DLD1 (cell line): ENCODE measurements around the gene BTN3A1.
"Not testable (repeated sequence)": the region's sequence is repeated elsewhere in the genome, so short reads cannot be mapped to it uniquely, and the experiment has no call there.

ENCODE experiments used
- in situ Hi-C: cut with HindIII; loops from 2 replicates; pipeline ENCODE4 v1.10.0; 2017; ENCODE audit warnings: low sequenced_read_pairs

The BTN3A1 gene

DNA sequence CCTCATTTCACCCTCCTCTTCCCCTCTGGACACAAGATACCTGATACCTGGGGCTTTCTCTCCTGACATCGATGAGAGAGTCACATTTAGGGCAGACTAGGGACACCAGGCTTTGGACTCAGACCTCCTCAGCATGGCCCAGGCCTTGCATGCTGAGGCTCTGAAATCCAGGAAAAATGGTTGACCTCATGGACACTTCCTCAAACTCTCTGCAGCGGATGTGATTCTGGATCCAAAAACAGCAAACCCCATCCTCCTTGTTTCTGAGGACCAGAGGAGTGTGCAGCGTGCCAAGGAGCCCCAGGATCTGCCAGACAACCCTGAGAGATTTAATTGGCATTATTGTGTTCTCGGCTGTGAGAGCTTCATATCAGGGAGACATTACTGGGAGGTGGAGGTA is 10.9 kb downstream of the BTN3A1 start:
- in situ Hi-C loops, result no loop called here

DNA sequence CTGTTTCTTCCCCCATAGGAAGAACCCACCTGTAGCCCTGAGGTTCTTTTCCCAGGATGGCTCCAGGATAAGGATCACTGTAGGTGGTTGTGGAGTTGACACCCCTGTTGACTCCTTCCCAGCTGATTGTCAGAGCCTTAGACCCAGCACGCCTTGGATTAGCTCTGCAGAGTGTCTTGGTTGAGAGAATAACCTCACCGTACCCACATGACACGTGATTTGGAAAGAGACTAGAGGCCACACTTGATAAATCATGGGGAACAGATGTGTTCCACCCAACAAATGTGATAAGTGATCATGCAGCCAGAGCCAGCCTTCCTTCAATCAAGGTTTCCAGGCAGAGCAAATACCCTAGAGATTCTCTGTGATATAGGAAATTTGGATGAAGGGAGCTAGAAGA is 12.2 kb downstream of the BTN3A1 start:
- in situ Hi-C loops, result no loop called here

DNA sequence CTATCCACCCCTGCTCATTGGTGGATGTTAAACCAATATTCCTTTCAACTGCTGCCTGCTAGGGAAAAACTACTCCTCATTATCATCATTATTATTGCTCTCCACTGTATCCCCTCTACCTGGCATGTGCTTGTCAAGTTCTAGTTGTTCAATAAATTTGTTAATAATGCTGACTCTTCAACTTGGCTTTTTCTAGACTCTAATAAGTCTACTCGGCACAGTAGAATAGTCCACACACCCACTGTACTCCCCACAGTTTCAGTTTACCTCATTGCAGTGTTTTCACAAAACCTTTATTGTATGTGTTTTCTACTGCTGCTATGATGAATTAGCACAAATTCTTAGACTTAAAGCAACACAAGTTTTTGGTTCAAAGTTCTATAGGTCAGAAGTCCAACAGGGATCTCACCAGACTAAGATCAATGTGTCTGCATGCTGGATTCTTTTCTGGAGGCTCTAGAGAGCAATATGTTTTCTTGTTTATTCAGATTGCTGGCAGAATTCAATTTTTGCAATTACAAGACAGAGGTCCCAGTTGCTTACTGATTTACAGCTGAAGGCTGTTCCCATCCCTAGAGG is 13.1 kb downstream of the BTN3A1 start:
- in situ Hi-C loops, result no loop called here

DNA sequence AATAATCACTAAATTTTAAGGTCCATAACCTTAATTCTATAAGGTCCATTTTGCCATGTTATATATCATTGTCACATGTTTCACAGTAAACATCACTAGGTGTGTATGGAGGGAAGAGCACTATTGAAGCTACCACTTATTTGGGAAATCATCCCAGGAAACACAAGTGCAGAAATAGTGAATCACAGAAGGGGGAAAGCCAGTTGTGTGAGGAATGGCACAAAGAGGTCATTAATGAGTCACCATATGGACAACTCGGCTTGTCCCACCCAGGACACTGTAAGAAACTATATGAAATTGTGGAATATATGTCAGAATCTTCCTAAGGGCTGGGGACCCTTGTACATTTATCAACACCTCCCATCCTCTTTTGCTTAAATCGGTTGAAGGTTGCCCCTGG is 13.7 kb downstream of the BTN3A1 start:
- in situ Hi-C loops, result no loop called here

DNA sequence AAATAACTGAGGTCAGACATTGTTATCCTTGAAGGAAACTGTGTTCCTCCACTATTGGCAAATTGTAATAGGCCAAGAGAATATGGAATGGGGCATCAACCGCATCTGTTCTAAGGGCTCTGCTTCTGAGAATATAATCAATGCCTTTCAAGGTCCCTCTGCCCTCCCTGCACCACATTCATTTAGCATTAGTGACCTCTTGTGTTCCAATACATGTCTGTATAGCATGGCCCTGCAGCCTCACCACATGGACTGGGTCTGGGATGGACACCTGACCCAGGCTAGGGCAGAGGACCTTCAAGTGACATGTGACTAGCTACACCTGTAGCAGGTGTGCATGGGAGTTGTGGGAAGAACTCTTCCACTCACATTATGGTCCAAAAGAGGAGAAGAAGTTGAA is 14.2 kb downstream of the BTN3A1 start:
- in situ Hi-C loops, result no loop called here

DNA sequence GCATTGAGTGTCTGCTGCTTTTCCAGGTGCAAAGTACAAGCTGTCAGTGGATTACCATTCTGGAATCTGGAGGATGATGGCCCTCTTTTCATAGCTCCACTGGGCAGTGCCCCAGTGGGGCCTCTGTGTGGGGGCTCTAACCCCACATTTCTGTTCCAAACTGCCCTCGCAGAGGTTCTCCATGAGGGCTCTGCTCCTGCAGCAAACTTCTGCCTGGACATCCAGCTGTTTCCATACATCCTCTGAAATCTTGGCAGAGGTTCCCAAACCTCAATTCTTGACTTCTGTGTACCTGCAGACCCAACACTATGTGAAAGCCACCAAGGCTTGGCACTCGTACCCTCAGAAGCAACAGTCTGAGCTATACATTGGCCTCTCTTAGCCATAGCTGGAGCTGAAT is 16.0 kb downstream of the BTN3A1 start:
- in situ Hi-C loops, result not testable (repeated sequence)

DNA sequence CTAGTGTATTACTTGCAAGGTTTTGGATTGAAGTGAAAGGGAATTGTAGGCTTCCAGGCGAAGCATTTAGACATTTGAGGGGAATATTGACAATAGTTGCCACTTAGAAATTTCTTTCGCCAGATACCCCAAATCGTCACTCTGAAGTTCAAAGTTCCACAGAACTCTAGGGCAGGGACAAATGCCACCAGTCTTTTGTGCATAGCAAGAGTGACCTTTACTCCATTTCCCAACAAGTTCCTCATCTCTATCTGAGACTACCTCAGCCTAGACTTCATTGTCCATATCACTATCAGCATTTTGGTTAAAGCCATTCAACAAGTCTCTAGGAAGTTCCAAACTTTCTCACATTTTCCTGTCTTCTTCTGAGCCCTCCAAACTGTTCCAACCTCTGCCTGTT is 16.7 kb downstream of the BTN3A1 start:
- in situ Hi-C loops, result not testable (repeated sequence)

DNA sequence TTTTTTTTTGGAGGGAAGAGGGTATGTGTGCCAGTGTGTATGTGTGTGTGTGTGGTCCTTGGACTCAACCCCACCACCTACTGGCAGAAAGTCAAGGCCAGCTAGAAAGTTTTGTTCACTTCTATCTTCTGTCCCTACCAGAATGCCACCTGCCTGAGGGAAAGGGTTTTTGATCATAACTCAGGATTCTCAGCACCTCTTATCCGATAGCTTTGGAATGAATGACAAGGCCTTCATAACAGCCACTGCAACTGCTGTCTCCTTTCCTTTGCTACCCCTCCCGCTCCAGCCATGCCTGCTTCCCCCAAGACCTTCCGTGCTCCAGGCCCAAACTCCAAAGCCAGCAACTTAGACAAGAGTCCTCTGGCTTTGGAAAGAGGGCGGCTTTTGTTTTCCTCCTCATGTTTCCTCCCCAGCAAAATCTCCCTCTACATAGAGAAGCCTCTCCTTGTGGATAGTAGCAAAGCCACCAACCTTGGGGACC is 18.7 kb downstream of the BTN3A1 start:
- in situ Hi-C loops, result no loop called here

DNA sequence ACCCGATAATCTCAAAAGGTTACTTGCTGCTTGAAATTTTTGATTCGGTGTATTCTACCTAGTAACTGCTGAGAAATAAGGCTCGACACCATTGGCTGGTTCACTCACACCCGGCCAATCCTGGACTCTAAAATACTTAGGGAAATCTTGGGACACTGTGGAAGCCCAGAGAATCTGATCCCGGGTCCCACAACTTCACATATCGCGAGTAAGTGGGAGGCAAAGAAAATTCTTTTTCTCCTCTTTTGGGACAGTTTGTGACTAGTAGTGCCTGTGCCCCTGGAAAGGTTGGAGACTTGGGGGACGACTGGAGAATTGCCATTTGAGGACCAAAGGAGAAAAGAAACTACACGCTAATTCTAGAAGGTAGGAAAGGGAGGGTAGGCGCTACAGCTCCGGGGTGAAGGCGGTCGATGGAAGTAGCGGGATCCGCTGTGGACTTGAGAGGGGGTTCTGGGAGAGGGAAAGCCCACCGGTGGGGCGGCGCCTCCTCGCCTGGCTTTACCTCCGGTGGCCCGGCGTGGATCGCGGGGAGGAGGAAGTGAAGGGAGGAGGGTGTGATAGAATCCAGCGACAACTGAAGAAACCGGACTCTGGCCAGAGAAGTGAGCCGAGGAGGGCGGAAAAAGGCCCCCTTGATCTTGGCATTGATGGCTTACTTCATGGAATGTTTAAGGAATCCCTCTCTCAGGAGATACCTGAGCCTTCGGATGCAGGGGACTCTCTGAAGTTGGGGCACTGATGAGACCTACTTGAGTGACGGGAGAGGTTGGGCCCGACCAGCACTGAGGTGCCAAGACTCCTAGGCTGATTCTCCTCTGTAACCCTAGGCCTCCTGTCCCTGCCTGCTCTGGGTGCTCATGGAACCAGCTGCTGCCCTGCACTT is 19.4 kb downstream of the BTN3A1 start:
- in situ Hi-C loops, result no loop called here

DNA sequence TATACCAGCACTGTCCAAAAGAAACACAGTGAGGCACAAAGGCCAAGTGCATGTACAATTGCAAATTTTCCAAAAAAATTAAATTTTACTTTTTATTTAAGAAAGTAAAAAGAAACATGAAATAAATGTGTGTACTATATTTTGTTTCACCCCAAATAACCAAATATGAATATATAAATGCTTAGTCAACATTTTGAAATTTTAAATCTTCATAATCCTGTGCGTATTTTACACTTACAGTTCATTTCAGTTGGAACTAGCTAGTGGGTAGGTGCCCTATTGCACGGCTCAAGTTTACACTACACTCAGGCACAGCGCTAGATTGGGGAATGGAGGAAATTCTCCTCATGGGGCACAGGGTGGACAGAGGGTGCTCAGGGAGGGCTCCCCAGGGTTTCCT is 20.3 kb downstream of the BTN3A1 start:
- in situ Hi-C loops, result no loop called here

DNA sequence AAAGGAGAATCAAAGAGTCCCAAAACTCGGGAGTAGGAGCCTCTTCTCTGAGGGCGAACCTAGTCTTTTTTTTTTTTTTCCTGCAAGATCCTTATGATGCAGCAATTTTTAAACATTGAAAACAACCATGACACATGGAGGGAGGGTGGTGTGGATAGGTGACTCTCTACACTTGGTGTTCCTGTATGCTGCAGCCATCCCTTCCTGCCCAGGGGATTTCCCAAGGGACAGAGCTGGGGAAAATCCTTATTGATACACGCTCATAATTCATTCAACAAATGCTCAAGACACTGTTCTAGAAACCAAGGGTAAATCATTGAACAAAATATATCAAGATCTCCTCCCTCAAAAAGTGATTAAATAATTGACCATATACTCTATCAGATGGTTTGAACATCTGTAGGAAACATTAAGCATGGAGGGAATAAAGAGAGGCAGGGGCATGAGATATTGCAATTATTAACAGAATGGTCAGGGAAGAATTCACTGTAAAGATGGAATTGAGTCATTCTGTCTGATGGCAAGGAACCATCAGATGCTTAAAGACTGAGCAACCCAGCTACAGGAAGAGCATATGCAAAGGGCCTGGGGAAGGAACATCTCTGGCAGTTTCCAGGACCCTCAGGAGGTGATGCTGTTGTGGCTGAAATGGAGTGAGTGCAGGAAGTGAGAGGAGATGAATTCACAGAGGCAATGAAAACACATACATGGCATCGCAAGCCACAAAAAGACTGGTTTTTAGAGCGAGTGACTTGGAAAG is 24.8 kb downstream of the BTN3A1 start:
- in situ Hi-C loops, result no loop called here

DNA sequence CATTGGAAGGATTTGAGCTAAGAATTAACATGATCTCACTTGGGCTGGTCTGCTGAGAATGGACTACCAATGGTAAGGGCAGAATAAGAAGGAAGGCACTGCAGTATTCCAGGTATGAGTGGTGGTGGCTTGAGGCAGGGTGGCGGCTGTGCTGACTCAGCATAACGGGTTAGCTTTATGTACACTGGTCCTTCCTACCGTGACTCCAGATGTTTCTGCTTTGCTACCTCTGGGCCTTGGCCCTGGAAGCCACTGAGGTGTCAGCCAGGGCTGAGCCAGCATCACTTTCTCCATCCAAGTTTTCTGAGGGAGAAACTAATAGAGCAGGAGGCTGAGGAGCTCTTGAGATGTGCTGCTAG is 25.4 kb downstream of the BTN3A1 start:
- in situ Hi-C loops, result no loop called here

DNA sequence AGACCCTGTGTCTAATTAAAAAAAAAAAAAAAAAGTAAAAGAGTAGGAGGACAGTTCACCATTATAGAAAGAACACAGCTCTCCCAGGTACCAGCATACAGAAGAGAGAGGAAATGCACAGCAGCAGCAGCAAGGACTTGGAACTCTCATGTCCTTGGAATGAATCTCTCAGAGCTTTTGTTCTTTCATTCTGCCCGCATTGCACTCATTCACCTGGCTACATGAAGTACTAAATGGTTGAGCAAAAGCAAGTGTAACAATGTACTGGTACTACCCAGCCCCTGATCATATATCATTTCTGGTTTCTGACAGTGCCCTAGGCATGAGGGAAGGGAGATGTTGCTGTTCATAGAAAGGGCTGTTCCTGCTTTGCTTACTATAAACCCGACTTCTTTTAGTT is 26.1 kb downstream of the BTN3A1 start:
- in situ Hi-C loops, result no loop called here

DNA sequence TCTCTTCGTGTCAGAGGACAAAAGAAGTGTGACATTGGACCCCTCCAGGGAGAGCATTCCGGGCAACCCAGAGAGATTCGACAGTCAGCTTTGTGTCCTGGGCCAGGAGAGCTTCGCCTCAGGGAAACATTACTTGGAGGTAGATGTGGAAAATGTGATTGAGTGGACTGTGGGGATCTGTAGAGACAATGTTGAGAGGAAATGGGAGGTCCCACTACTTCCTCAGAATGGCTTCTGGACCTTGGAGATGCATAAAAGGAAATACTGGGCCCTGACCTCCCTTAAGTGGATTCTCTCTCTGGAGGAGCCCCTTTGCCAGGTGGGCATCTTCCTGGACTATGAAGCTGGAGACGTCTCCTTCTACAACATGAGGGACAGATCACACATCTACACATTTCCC is 28.7 kb downstream of the BTN3A1 start:
- in situ Hi-C loops, result no loop called here

DNA sequence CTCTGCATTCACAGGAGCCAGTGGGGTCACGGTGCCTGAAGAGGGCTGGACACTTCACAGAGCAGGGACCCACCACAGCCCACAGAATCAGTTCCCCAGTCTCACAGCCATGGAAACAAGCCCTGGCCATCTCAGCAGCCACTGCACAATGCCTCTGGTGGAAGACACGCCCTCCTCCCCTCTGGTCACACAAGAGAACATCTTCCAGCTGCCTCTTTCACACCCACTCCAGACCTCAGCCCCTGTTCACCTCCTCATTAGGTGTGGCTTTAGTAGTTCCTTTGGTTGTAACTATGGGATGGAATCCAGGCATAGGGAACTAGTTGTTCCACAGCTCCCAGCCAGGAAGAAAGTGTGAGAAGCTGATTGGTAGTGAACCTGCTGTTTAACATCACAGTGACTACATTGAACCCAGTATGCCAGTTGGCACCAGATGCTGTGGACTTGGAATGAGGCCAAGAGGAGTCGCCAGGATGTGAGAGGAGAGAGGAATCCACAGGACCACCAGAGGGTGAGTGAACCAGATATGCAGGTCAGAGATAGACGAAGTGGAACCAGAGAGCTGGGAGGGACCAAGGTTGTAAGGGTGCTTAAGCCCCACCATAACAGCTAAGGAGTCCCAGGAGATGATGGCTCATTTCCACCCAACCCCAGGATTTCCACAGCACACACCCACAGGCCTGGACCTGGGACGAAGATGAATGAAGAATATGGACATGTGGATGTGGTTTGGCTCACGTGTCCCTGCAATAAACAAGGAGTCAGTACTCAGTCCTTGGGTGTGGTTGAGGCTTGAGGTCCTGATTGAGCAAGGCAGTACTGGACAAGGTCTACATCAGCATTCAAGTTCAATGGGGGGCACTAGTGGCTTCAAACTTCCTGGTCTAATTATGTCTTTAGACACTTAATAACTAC is 29.4 kb downstream of the BTN3A1 start:
- in situ Hi-C loops, result no loop called here

DNA sequence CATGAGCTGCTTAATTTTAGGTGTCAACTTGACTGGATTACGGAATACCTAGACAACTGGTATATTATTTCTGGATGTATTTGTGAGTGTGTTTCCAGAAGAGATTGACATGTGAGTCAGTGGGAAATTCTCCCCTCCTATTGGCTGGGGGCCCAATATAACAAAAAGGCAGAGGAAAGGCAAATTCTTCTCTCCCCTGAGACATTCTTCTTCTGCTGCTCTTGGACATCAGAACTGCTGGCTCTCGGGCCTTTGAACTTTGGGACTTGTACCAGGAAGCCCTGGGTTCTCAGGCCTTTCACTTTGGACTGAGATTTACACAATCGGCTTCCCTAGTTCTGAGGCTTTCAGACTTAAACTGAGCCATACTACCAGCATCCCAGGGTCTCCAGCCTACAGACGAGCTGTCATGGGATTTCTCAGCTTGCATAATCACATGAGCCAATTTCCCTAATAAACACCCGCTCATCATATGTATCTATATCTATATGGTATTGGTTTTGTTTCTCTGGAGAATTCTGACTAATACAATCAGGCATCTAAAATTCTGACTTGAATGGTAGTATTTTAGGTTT is 30.6 kb downstream of the BTN3A1 start:
- in situ Hi-C loops, result no loop called here

DNA sequence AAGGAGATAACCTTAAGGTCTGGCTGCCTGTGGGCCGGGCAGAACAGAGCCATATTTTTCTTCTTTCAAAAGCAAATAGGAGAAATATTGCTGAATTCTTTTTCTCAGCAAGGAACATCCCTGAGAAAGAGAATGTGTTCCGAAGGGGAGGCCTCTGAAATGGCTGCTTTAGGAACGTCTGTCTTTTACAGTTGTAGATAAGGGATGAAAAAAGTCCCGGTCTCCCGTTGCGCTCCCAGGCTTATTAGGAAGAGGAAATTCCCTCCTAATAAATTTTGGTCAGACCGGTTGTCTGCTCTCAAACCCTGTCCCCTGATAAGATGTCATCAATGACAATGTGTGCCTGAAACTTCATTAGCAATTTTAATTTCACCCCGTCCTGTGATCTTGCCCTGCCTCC is 31.6 kb downstream of the BTN3A1 start:
- in situ Hi-C loops, result not testable (repeated sequence)

DNA sequence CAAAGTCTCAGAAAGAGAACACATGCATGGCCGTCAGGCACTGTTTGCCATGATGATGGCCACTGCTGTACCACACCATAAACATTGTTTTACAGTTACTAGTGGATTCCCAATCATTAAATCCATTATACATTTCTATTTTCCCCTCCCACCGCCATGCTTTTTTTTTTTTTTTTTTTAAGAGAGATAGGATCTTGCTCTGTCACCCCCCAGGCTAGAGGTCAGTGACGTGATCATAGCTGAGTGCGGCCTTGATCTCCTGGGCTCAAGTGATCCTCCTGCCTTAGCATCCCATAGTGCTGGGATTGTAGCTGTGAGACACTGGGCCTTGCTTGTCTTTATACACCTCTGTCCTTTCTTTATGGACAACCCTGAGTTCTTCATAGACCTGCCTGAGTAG is 33.9 kb downstream of the BTN3A1 start:
- in situ Hi-C loops, result no loop called here

DNA sequence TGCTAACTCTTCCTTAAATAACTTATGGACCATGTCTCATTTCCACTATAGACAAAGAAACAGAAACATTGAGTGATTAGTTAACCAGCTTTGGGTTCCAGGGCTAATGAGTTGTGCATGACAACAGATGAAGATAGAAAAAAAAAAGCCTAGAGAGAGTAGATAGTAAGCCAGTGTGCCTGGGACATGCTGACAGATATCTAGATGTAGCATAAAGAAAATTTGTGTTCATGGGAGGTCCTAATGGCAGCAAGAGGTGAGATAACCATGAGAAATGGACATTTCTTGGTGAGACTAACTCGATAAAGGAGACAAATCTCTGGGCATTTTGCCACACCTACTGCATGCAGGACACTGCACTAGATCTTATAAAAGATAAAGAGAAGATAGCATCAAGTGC is 35.5 kb downstream of the BTN3A1 start:
- in situ Hi-C loops, result no loop called here

DNA sequence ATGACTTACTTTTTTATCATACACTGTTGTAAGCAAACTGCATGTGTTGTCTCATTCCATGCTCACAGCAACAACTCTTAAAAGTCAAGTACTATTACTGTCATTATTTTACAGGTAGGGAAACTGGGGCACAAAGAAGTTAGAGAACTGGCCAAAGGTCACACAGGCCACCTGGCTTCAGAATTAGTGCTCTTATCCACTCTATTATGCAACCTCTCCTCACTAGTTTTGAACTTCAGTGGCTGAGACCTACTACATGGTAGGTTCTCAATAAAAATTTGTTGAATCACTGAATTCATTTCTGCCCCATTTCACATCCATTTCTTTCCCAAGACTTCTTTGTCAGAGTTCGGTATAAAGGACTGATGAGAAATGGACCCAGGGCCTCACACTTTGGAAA is 35.9 kb downstream of the BTN3A1 start:
- in situ Hi-C loops, result no loop called here
